NOMO-1 treated with dmso at 0.1 percent for 144 hours (cell line): ENCODE measurements around the gene PASD1.

Source experiments
- DNase-seq: peaks from one replicate; lab custom pipeline; 2025; ENCODE audit not compliant: unreplicated experiment; lab: John Stamatoyannopoulos, UW

The PASD1 gene

GRCh38 chrX:151700581-151700980 is 137.1 kb downstream of the PASD1 start:
- DNase-seq = no peak

- no peak for DNase-seq
Observed at GRCh38 chrX:151701071-151701470, 137.6 kb downstream of the PASD1 start.

- no peak for DNase-seq
Observed at GRCh38 chrX:151701531-151701930, 138.1 kb downstream of the PASD1 start.

- no peak for DNase-seq
Observed at GRCh38 chrX:151702026-151702714, 138.7 kb downstream of the PASD1 start.

- DNase-seq = no peak
Observed at GRCh38 chrX:151702741-151703340, 139.4 kb downstream of the PASD1 start.

- DNase-seq = no peak
Observed at GRCh38 chrX:151703487-151703886, 140.0 kb downstream of the PASD1 start.

GRCh38 chrX:151704041-151704663 is 140.7 kb downstream of the PASD1 start:
- DNase-seq = no peak

- no peak for DNase-seq
Observed at GRCh38 chrX:151708821-151709220, 145.3 kb downstream of the PASD1 start.

- no peak for DNase-seq
Observed at GRCh38 chrX:151710457-151710856, 147.0 kb downstream of the PASD1 start.

GRCh38 chrX:151711154-151711553 is 147.7 kb downstream of the PASD1 start:
- DNase-seq = no peak

GRCh38 chrX:151711787-151712186 is 148.3 kb downstream of the PASD1 start:
- DNase-seq = no peak

GRCh38 chrX:151712253-151712652 is 148.8 kb downstream of the PASD1 start:
- DNase-seq = no peak

GRCh38 chrX:151713849-151714248 is 150.4 kb downstream of the PASD1 start:
- DNase-seq = no peak

- DNase-seq = no peak
Observed at GRCh38 chrX:151714362-151714761, 150.9 kb downstream of the PASD1 start.

- no peak for DNase-seq
Observed at GRCh38 chrX:151715752-151716151, 152.3 kb downstream of the PASD1 start, which contains the start of gene FATE1. FATE1 (plus strand) TSS chrX:151716035; CDS start chrX:151716120, 85 bp downstream.

- DNase-seq = no peak
Observed at GRCh38 chrX:151722241-151722846, 158.9 kb downstream of the PASD1 start.

- DNase-seq = no peak
Observed at GRCh38 chrX:151723156-151723760, 159.8 kb downstream of the PASD1 start.

- DNase-seq = no peak
Observed at GRCh38 chrX:151724563-151725337, 161.3 kb downstream of the PASD1 start.

GRCh38 chrX:151725338-151725614 is 161.8 kb downstream of the PASD1 start:
- DNase-seq = no peak
